HG03175 (cell line): ENCODE results near the gene COA5.
A peak's percentile ranks its signal among the peaks of the same experiment; 100 is the strongest.

Source experiments
- ATAC-seq: cut with Tn5 transposase; IDR thresholded peaks from one replicate; pipeline ENCODE4 v1.9.1; 2021; ENCODE audit warnings: mild to moderate bottlenecking, moderate library complexity; ENCODE audit not compliant: unreplicated experiment

The COA5 gene

GRCh38 chr2:98608116-98608961 is at the start of gene COA5, which contains the start of gene UNC50:
TSS of gene COA5 (minus strand) at chr2:98608512. CDS start at chr2:98608405, 107 bp downstream.
TSS of gene UNC50 (plus strand) at chr2:98608589. CDS start at chr2:98609760, 1,171 bp downstream.
- peak; percentile 85 for ATAC-seq

- ATAC-seq: no peak
Measured at GRCh38 chr2:98656800-98657199, 48.5 kb upstream of the COA5 start.

GRCh38 chr2:98654699-98655495 is 46.6 kb upstream of the COA5 start:
- ATAC-seq: no peak

GRCh38 chr2:98650998-98651397 is 42.7 kb upstream of the COA5 start:
- ATAC-seq: no peak

- ATAC-seq: no peak
Measured at GRCh38 chr2:98649992-98650375, 41.7 kb upstream of the COA5 start.

GRCh38 chr2:98649135-98649991 is 41.1 kb upstream of the COA5 start:
- peak; percentile 78 for ATAC-seq

- ATAC-seq: no peak
Measured at GRCh38 chr2:98648451-98648850, 40.1 kb upstream of the COA5 start.

GRCh38 chr2:98647636-98648035 is 39.3 kb upstream of the COA5 start:
- ATAC-seq: no peak

GRCh38 chr2:98643496-98644100 is 35.3 kb upstream of the COA5 start:
- ATAC-seq: no peak

GRCh38 chr2:98637401-98638147 is 29.3 kb upstream of the COA5 start:
- peak; percentile 92 for ATAC-seq

GRCh38 chr2:98634406-98635092 is 26.2 kb upstream of the COA5 start:
- ATAC-seq: no peak

- no peak for ATAC-seq
Measured at GRCh38 chr2:98632351-98632750, 24.0 kb upstream of the COA5 start.

GRCh38 chr2:98623657-98624056 is 15.3 kb upstream of the COA5 start:
- ATAC-seq: no peak

GRCh38 chr2:98617149-98617548 is 8.8 kb upstream of the COA5 start:
- no peak for ATAC-seq

- ATAC-seq: no peak
Measured at GRCh38 chr2:98615481-98615880, 7.2 kb upstream of the COA5 start.

- ATAC-seq: no peak
Measured at GRCh38 chr2:98614024-98614739, 5.9 kb upstream of the COA5 start.

GRCh38 chr2:98608962-98609604 is 771 bp upstream of the COA5 start:
- ATAC-seq: no peak

- no peak for ATAC-seq
Measured at GRCh38 chr2:98607741-98608115, 584 bp downstream of the COA5 start.
